NCI-H128 (cell line): ENCODE measurements around the gene PLXDC2.

ENCODE experiments used
- DNase-seq: peaks from one replicate; lab custom pipeline; 2025; ENCODE audit not compliant: unreplicated experiment; lab: John Stamatoyannopoulos, UW

PLXDC2 gene

GRCh38 chr10:20105236-20105635 is 289.0 kb downstream of the PLXDC2 start:
- DNase-seq, result no peak

- DNase-seq, result no peak
Measured at GRCh38 chr10:20105931-20106330, 289.7 kb downstream of the PLXDC2 start.

GRCh38 chr10:20108021-20108420 is 291.8 kb downstream of the PLXDC2 start:
- no peak for DNase-seq

- DNase-seq, result no peak
Measured at GRCh38 chr10:20109613-20110012, 293.4 kb downstream of the PLXDC2 start.

- no peak for DNase-seq
Measured at GRCh38 chr10:20110125-20111100, 294.2 kb downstream of the PLXDC2 start.

- DNase-seq, result no peak
Measured at GRCh38 chr10:20114179-20114578, 297.9 kb downstream of the PLXDC2 start.

GRCh38 chr10:20115894-20116293 is 299.7 kb downstream of the PLXDC2 start:
- DNase-seq, result no peak

- no peak for DNase-seq
Measured at GRCh38 chr10:20117471-20117870, 301.2 kb downstream of the PLXDC2 start.

- DNase-seq, result no peak
Measured at GRCh38 chr10:20118119-20118518, 301.9 kb downstream of the PLXDC2 start.

GRCh38 chr10:20128811-20129210 is 312.6 kb downstream of the PLXDC2 start:
- DNase-seq, result no peak

- DNase-seq, result no peak
Measured at GRCh38 chr10:20132816-20133215, 316.6 kb downstream of the PLXDC2 start.

GRCh38 chr10:20133669-20134189 is 317.5 kb downstream of the PLXDC2 start:
- no peak for DNase-seq

- DNase-seq, result no peak
Measured at GRCh38 chr10:20142311-20142710, 326.1 kb downstream of the PLXDC2 start.

GRCh38 chr10:20144268-20144667 is 328.0 kb downstream of the PLXDC2 start:
- DNase-seq, result no peak

GRCh38 chr10:20146004-20146403 is 329.8 kb downstream of the PLXDC2 start:
- DNase-seq, result no peak

GRCh38 chr10:20147684-20148083 is 331.5 kb downstream of the PLXDC2 start:
- no peak for DNase-seq

- no peak for DNase-seq
Measured at GRCh38 chr10:20156511-20156910, 340.3 kb downstream of the PLXDC2 start.

- DNase-seq, result no peak
Measured at GRCh38 chr10:20157314-20157713, 341.1 kb downstream of the PLXDC2 start.

- no peak for DNase-seq
Measured at GRCh38 chr10:20158086-20158485, 341.9 kb downstream of the PLXDC2 start.

- no peak for DNase-seq
Measured at GRCh38 chr10:20162123-20162522, 345.9 kb downstream of the PLXDC2 start.

- no peak for DNase-seq
Measured at GRCh38 chr10:20166096-20166675, 350.0 kb downstream of the PLXDC2 start.

GRCh38 chr10:20170661-20171060 is 354.4 kb downstream of the PLXDC2 start:
- no peak for DNase-seq
